H9 (cell line): ENCODE results near the gene AFAP1. TPM values are rescaled to one million over a fixed set of nuclear protein-coding genes. Genes with fewer than 3 reads are reported as not detected.
A peak's percentile ranks its signal among the peaks of the same experiment; 100 is the strongest.

Source experiments
- DNase-seq: peaks from one replicate; pipeline ENCODE4 v3.0.0-alpha.2; 2017
- H2AFZ ChIP-seq: one replicate; pipeline ENCODE4 v1.6.1; 2013; ENCODE audit warnings: mild to moderate bottlenecking, low read length, control low read depth, moderate library complexity
- H2AK5ac ChIP-seq: 2 replicates; pipeline ENCODE4 v1.6.1; 2013; ENCODE audit warnings: low read length, control low read depth, mixed read lengths; ENCODE audit not compliant: insufficient read length
- H2BK120ac ChIP-seq: one replicate; pipeline ENCODE4 v1.6.1; 2013; ENCODE audit warnings: low read depth, mild to moderate bottlenecking, low read length, control low read depth, inconsistent platforms; ENCODE audit not compliant: poor library complexity, severe bottlenecking
- H2BK12ac ChIP-seq: 2 replicates; pipeline ENCODE4 v1.6.1; 2013; ENCODE audit warnings: low read length, control low read depth, mixed read lengths, low read depth; ENCODE audit not compliant: insufficient read length
- H2BK15ac ChIP-seq: 2 replicates; pipeline ENCODE4 v1.6.1; 2013; ENCODE audit warnings: low read depth, low read length, control low read depth
- H2BK20ac ChIP-seq: one replicate; pipeline ENCODE4 v1.6.1; 2013; ENCODE audit warnings: low read depth, mild to moderate bottlenecking, low read length, control low read depth, inconsistent platforms; ENCODE audit not compliant: poor library complexity, severe bottlenecking
- H2BK5ac ChIP-seq: 2 replicates; pipeline ENCODE4 v1.6.1; 2013; ENCODE audit warnings: low read length, control low read depth, mixed read lengths; ENCODE audit not compliant: insufficient read length
- H3K14ac ChIP-seq: 2 replicates; pipeline ENCODE4 v1.6.1; 2013; ENCODE audit warnings: low read length, control low read depth; ENCODE audit not compliant: insufficient read depth
- H3K18ac ChIP-seq: 2 replicates; pipeline ENCODE4 v1.6.1; 2013; ENCODE audit warnings: low read depth, mild to moderate bottlenecking, mixed read lengths, low read length, control low read depth; ENCODE audit not compliant: insufficient read length
- H3K23ac ChIP-seq: 2 replicates; pipeline ENCODE4 v1.6.1; 2013; ENCODE audit warnings: low read length, control low read depth, mixed read lengths, low read depth; ENCODE audit not compliant: insufficient read length
- H3K23me2 ChIP-seq: 2 replicates; pipeline ENCODE4 v1.6.1; 2013; ENCODE audit warnings: low read depth, mild to moderate bottlenecking, mixed read lengths, low read length, control low read depth; ENCODE audit not compliant: insufficient read length, poor library complexity, severe bottlenecking
- H3K27ac ChIP-seq: 2 replicates; pipeline ENCODE4 v1.5.1; 2013; ENCODE audit warnings: low read length, control low read depth, mixed read lengths, low read depth; ENCODE audit not compliant: insufficient read length
- H3K27me3 ChIP-seq: 2 replicates; pipeline ENCODE4 v1.6.1; 2013; ENCODE audit warnings: low read length, control low read depth, inconsistent platforms; ENCODE audit not compliant: insufficient read depth
- H3K4ac ChIP-seq: 2 replicates; pipeline ENCODE4 v1.6.1; 2013; ENCODE audit warnings: low read depth, mild to moderate bottlenecking, control low read depth, inconsistent platforms, low read length, moderate library complexity
- H3K4me1 ChIP-seq: 2 replicates; pipeline ENCODE4 v1.6.1; 2013; ENCODE audit warnings: low read length, control low read depth, inconsistent platforms; ENCODE audit not compliant: insufficient read depth
- H3K4me2 ChIP-seq: 2 replicates; pipeline ENCODE4 v1.6.1; 2013; ENCODE audit warnings: low read length, control low read depth, mixed read lengths; ENCODE audit not compliant: insufficient read length, insufficient read depth
- H3K56ac ChIP-seq: 2 replicates; pipeline ENCODE4 v1.6.1; 2013; ENCODE audit warnings: low read depth, mild to moderate bottlenecking, mixed read lengths, low read length, control low read depth; ENCODE audit not compliant: insufficient read length
- H3K79me1 ChIP-seq: 2 replicates; pipeline ENCODE4 v1.6.1; 2013; ENCODE audit warnings: low read depth, mild to moderate bottlenecking, moderate library complexity, low read length, control low read depth, inconsistent platforms; ENCODE audit not compliant: insufficient read depth, poor library complexity, severe bottlenecking
- H3K79me2 ChIP-seq: 2 replicates; pipeline ENCODE4 v1.6.1; 2013; ENCODE audit warnings: low read length, control low read depth, inconsistent platforms; ENCODE audit not compliant: insufficient read depth
- H3K9ac ChIP-seq: 2 replicates; pipeline ENCODE4 v1.6.1; 2013; ENCODE audit warnings: low read length, control low read depth, mixed read lengths; ENCODE audit not compliant: insufficient read length; ENCODE audit errors: extremely low read depth
- H3K9me3 ChIP-seq: one replicate; pipeline ENCODE4 v1.6.1; 2013; ENCODE audit warnings: low read depth, low read length, inconsistent platforms; ENCODE audit not compliant: control insufficient read depth
- H3T11ph ChIP-seq: one replicate; pipeline ENCODE4 v1.6.1; 2013; ENCODE audit warnings: mild to moderate bottlenecking, low read length, control low read depth, inconsistent platforms
- H4K20me1 ChIP-seq: one replicate; pipeline ENCODE4 v1.6.1; 2013; ENCODE audit not compliant: control insufficient read depth, insufficient read length, insufficient read depth
- H4K5ac ChIP-seq: 2 replicates; pipeline ENCODE4 v1.6.1; 2013; ENCODE audit warnings: low read depth, mild to moderate bottlenecking, mixed read lengths, low read length, control low read depth; ENCODE audit not compliant: insufficient read length
- H4K8ac ChIP-seq: replicated peaks from 2 replicates; pipeline ENCODE4 v1.6.1; 2013; ENCODE audit warnings: low read length, control low read depth, mixed read lengths, low read depth; ENCODE audit not compliant: insufficient read length
- H4K91ac ChIP-seq: 2 replicates; pipeline ENCODE4 v1.6.1; 2013; ENCODE audit warnings: low read depth, mild to moderate bottlenecking, moderate library complexity, mixed read lengths, low read length, control low read depth; ENCODE audit not compliant: insufficient read length
- H3K27ac Mint-ChIP-seq, 3 experiments: 2 replicates in 2 of 3; 3 replicates in 1 of 3; pipeline ENCODE4 v1.8.0; 2020 to 2021; ENCODE audit warnings: mixed read lengths in 3 of 3, mild to moderate bottlenecking in 1 of 3, moderate library complexity in 1 of 3
- H3K27me3 Mint-ChIP-seq: 2 replicates; pipeline ENCODE4 v1.8.0; 2021; ENCODE audit warnings: low read depth, mild to moderate bottlenecking, moderate library complexity, mixed read lengths
- H3K36me3 Mint-ChIP-seq, 3 experiments: 2 replicates in 2 of 3; 3 replicates in 1 of 3; pipeline ENCODE4 v1.8.0; 2020 to 2021; ENCODE audit warnings: low read depth in 3 of 3, mixed read lengths in 3 of 3; ENCODE audit not compliant: insufficient read depth in 1 of 3
- H3K4me1 Mint-ChIP-seq, 2 experiments: 2 replicates each; pipeline ENCODE4 v1.8.0; 2020; ENCODE audit warnings: mixed read lengths in 2 of 2
- H3K4me3 Mint-ChIP-seq, 2 experiments: 2 replicates in 1 of 2; 3 replicates in 1 of 2; pipeline ENCODE4 v1.8.0; 2020 to 2021; ENCODE audit warnings: mild to moderate bottlenecking in 2 of 2, mixed read lengths in 2 of 2, moderate library complexity in 1 of 2
- H3K9me3 Mint-ChIP-seq, 2 experiments: 2 replicates in 1 of 2; 3 replicates in 1 of 2; pipeline ENCODE4 v1.8.0; 2020; ENCODE audit warnings: mild to moderate bottlenecking in 2 of 2, mixed read lengths in 2 of 2, moderate library complexity in 1 of 2
- WGBS: extraction: QIAGEN DNeasy Blood & Tissue Kit; methylation state at CpG from one replicate; pipeline ENCODE4 v1.1.7; 2013; ENCODE audit warnings: missing lambda C conversion rate, low lambda C conversion rate, mixed read lengths; ENCODE audit not compliant: insufficient read length; ENCODE audit errors: extremely low coverage; 5-methylcytosine and 5-hydroxymethylcytosine counted together
- total RNA-seq: library from RNA; stranded (reverse); gene quantifications from 2 replicates; pipeline ENCODE4 v1.2.1, GENCODE V29; 2021
- TF ChIP-seq, protein P1 (sequence below): fragments of 200-600 bp; sonication (generic); conservative IDR thresholded peaks from 3 replicates; pipeline ENCODE4 v1.8.0; 2021; ENCODE audit warnings: antibody characterized with exemption, mild to moderate bottlenecking

AFAP1 gene
- total RNA-seq, 1 experiment from 2014 or later, result 6.5 TPM

GRCh38 chr4:7941965-7942496 lies 2.4 kb upstream of the AFAP1 start:
- Histone ChIP-seq H3T11ph (no peak overlapping the region), H4K91ac (no peak overlapping the region), H3K79me1 (no peaks in the 10 kb centered on the region), H3K27ac (no peak overlapping the region), H4K8ac (no peak overlapping the region), H3K9ac (no peak overlapping the region), H3K4me1 (peaks cover 6% of the 10 kb centered on the region; the same call in 1 of the 2 replicates), H3K23ac (no peak overlapping the region), H2BK15ac (no peak overlapping the region), H3K4ac (no peak overlapping the region), H2AK5ac (no peak overlapping the region), H3K56ac (no peak overlapping the region), H3K9me3 (no peaks in the 10 kb centered on the region), H2AFZ (no peak overlapping the region), H2BK5ac (no peak overlapping the region), H2BK120ac (no peak overlapping the region), H3K18ac (no peak overlapping the region), H2BK20ac (peak overlapping the region; percentile 1), H3K79me2 (no peaks in the 10 kb centered on the region; the same call in 1 of the 2 replicates), H4K20me1 (no peaks in the 10 kb centered on the region), H3K27me3 (no peaks in the 10 kb centered on the region), H3K4me2 (no peak overlapping the region), H2BK12ac (no peak overlapping the region), H4K5ac (no peak overlapping the region), H3K14ac (no peak overlapping the region), H3K23me2 (peaks cover 9% of the 10 kb centered on the region)
- WGBS, result no CpG with 5 or more reads among the region's 4 CpGs
- Mint-ChIP-seq H3K9me3 (no peaks in the 10 kb centered on the region), H3K27ac (peak overlapping the region in 2 of 3 experiments; percentile 30 to 37; a peak in 3 of 7 replicates), H3K36me3 (no peaks in the 10 kb centered on the region; a peak in 1 of 7 replicates), H3K4me3 (no peak overlapping the region), H3K27me3 (peaks cover 13% of the 10 kb centered on the region), H3K4me1 (peaks cover 30 to 38% of the 10 kb centered on the region in 2 experiments)
- TF ChIP-seq, protein P1, sequence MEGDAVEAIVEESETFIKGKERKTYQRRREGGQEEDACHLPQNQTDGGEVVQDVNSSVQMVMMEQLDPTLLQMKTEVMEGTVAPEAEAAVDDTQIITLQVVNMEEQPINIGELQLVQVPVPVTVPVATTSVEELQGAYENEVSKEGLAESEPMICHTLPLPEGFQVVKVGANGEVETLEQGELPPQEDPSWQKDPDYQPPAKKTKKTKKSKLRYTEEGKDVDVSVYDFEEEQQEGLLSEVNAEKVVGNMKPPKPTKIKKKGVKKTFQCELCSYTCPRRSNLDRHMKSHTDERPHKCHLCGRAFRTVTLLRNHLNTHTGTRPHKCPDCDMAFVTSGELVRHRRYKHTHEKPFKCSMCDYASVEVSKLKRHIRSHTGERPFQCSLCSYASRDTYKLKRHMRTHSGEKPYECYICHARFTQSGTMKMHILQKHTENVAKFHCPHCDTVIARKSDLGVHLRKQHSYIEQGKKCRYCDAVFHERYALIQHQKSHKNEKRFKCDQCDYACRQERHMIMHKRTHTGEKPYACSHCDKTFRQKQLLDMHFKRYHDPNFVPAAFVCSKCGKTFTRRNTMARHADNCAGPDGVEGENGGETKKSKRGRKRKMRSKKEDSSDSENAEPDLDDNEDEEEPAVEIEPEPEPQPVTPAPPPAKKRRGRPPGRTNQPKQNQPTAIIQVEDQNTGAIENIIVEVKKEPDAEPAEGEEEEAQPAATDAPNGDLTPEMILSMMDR, result no peak
- no peak for DNase-seq
